ENCODE measurements around the gene TMEM184A.

TMEM184A gene

GRCh38 chr7:1538544-1539180, 17.3 kb downstream of the TMEM184A start:
- no peak for DNase-seq

- no peak for DNase-seq
These were observed 18.2 kb downstream of the TMEM184A start for GRCh38 chr7:1537535-1538412.

- DNase-seq = no peak
These were observed 19.1 kb downstream of the TMEM184A start for GRCh38 chr7:1536743-1537534.

GRCh38 chr7:1536455-1536742, 19.6 kb downstream of the TMEM184A start:
- no peak for DNase-seq

- no peak for DNase-seq
These were observed 20.1 kb downstream of the TMEM184A start for GRCh38 chr7:1535701-1536454.

GRCh38 chr7:1535100-1535458, 20.9 kb downstream of the TMEM184A start:
- DNase-seq = no peak

GRCh38 chr7:1534330-1535099, 21.5 kb downstream of the TMEM184A start:
- DNase-seq = no peak

- peak in 1 of 2 donors; percentile 33 for DNase-seq
These were observed 22.3 kb downstream of the TMEM184A start for GRCh38 chr7:1533547-1534329.

- DNase-seq = no peak
These were observed 22.8 kb downstream of the TMEM184A start for GRCh38 chr7:1533255-1533546.

GRCh38 chr7:1532456-1533254, 23.4 kb downstream of the TMEM184A start:
- peak in 1 of 2 donors; percentile 44 for DNase-seq

GRCh38 chr7:1531979-1532455, 24.0 kb downstream of the TMEM184A start:
- DNase-seq = no peak

- no peak for DNase-seq
These were observed 24.6 kb downstream of the TMEM184A start for GRCh38 chr7:1531263-1531978.

GRCh38 chr7:1530946-1531262, 25.1 kb downstream of the TMEM184A start:
- no peak for DNase-seq

- DNase-seq = no peak
These were observed 26.5 kb downstream of the TMEM184A start for GRCh38 chr7:1529383-1530116.

GRCh38 chr7:1526271-1526754, 29.7 kb downstream of the TMEM184A start:
- DNase-seq = no peak

GRCh38 chr7:1525409-1525808, 30.6 kb downstream of the TMEM184A start:
- no peak for DNase-seq

- DNase-seq = no peak
These were observed 32.2 kb downstream of the TMEM184A start for GRCh38 chr7:1523844-1524243.

- DNase-seq = no peak
These were observed 32.8 kb downstream of the TMEM184A start for GRCh38 chr7:1523208-1523607.

- DNase-seq = no peak
These were observed 34.5 kb downstream of the TMEM184A start for GRCh38 chr7:1521456-1521855.

Measured in stimulated activated CD4-positive, alpha-beta T cell treated with anti-CD3 and anti-CD28 coated beads, Interleukin-2, amount 100 ng/mL, for 48 hours (primary cell).